ENCODE results near the gene ZGPAT. TPM values are rescaled to one million over a fixed set of nuclear protein-coding genes. Genes with fewer than 3 reads are reported as not detected.

Gene ZGPAT
- total and polyA plus RNA-seq, 2 of the 13 experiments (the other 11 are each of a cell fraction or from before 2014, with no cell fraction given): 23.0 to 41.9 TPM

- TF ChIP-seq ZNF121 (CRISPR knock-in tag; IDR thresholded peaks at IDR 0.05) (peak; percentile 91), POLR2AphosphoS2 (IDR thresholded peaks at IDR 0.05; ENCODE audit: low read depth, low read length) (no peak), NCOR1 (IDR thresholded peaks at IDR 0.05; ENCODE audit: borderline replicate concordance, low read length) (peak; percentile 35; the same call in 1 of the 2 replicates), EED (CRISPR knock-in tag; IDR thresholded peaks at IDR 0.05) (no peak), RARA (CRISPR knock-in tag; IDR thresholded peaks at IDR 0.05) (peak; percentile 58; the same call in 1 of the 2 replicates), ZNF75D (CRISPR knock-in tag; IDR thresholded peaks at IDR 0.05; ENCODE audit: borderline replicate concordance) (no peak), ZNF749 (CRISPR knock-in tag; IDR thresholded peaks at IDR 0.05; ENCODE audit: borderline replicate concordance) (no peak), SAP130 (CRISPR knock-in tag; IDR thresholded peaks at IDR 0.05; ENCODE audit: low read depth) (peak; percentile 75), HOMEZ (CRISPR knock-in tag; IDR thresholded peaks at IDR 0.05; ENCODE audit: low read depth) (no peak), ZNF136 (CRISPR knock-in tag; IDR thresholded peaks at IDR 0.05; ENCODE audit: low read depth) (0 out of 2 replicates have a peak, but pooled peaks have one; percentile 43), TEAD3 (CRISPR knock-in tag; optimal IDR thresholded peaks at IDR 0.05; ENCODE audit: borderline replicate concordance) (peak; percentile 73), MED13 (CRISPR knock-in tag; IDR thresholded peaks at IDR 0.05) (no peak), ZNF441 (CRISPR knock-in tag; IDR thresholded peaks at IDR 0.05; ENCODE audit: borderline replicate concordance) (peak; percentile 84), HOXD1 (CRISPR knock-in tag; IDR thresholded peaks at IDR 0.05) (peak; percentile 52; the same call in 1 of the 2 replicates), RXRB (CRISPR knock-in tag; IDR thresholded peaks at IDR 0.05; ENCODE audit: borderline replicate concordance) (peak; percentile 65; the same call in 1 of the 2 replicates), ZNF687 (CRISPR knock-in tag; IDR thresholded peaks at IDR 0.05) (peak; percentile 80)
- TF ChIP-seq, protein P1, sequence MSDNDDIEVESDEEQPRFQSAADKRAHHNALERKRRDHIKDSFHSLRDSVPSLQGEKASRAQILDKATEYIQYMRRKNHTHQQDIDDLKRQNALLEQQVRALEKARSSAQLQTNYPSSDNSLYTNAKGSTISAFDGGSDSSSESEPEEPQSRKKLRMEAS (IDR thresholded peaks at IDR 0.05): peak; percentile 38; the same call in 1 of the 2 replicates
- TF ChIP-seq, protein P2, sequence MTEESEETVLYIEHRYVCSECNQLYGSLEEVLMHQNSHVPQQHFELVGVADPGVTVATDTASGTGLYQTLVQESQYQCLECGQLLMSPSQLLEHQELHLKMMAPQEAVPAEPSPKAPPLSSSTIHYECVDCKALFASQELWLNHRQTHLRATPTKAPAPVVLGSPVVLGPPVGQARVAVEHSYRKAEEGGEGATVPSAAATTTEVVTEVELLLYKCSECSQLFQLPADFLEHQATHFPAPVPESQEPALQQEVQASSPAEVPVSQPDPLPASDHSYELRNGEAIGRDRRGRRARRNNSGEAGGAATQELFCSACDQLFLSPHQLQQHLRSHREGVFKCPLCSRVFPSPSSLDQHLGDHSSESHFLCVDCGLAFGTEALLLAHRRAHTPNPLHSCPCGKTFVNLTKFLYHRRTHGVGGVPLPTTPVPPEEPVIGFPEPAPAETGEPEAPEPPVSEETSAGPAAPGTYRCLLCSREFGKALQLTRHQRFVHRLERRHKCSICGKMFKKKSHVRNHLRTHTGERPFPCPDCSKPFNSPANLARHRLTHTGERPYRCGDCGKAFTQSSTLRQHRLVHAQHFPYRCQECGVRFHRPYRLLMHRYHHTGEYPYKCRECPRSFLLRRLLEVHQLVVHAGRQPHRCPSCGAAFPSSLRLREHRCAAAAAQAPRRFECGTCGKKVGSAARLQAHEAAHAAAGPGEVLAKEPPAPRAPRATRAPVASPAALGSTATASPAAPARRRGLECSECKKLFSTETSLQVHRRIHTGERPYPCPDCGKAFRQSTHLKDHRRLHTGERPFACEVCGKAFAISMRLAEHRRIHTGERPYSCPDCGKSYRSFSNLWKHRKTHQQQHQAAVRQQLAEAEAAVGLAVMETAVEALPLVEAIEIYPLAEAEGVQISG (CRISPR knock-in tag; IDR thresholded peaks at IDR 0.05): 0 out of 2 replicates have a peak, but pooled peaks have one; percentile 35
- TF ChIP-seq, protein P3, sequence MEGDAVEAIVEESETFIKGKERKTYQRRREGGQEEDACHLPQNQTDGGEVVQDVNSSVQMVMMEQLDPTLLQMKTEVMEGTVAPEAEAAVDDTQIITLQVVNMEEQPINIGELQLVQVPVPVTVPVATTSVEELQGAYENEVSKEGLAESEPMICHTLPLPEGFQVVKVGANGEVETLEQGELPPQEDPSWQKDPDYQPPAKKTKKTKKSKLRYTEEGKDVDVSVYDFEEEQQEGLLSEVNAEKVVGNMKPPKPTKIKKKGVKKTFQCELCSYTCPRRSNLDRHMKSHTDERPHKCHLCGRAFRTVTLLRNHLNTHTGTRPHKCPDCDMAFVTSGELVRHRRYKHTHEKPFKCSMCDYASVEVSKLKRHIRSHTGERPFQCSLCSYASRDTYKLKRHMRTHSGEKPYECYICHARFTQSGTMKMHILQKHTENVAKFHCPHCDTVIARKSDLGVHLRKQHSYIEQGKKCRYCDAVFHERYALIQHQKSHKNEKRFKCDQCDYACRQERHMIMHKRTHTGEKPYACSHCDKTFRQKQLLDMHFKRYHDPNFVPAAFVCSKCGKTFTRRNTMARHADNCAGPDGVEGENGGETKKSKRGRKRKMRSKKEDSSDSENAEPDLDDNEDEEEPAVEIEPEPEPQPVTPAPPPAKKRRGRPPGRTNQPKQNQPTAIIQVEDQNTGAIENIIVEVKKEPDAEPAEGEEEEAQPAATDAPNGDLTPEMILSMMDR (CRISPR knock-in tag; IDR thresholded peaks at IDR 0.05): peak; percentile 26
These were observed 57.4 kb downstream of the ZGPAT start (continued) for GRCh38 chr20:63765082-63765873.
